ENCODE data around the gene ERBB4.
"Not testable (repeated sequence)": the region's sequence is repeated elsewhere in the genome, so short reads cannot be mapped to it uniquely, and the experiment has no call there.

ERBB4 gene

DNA sequence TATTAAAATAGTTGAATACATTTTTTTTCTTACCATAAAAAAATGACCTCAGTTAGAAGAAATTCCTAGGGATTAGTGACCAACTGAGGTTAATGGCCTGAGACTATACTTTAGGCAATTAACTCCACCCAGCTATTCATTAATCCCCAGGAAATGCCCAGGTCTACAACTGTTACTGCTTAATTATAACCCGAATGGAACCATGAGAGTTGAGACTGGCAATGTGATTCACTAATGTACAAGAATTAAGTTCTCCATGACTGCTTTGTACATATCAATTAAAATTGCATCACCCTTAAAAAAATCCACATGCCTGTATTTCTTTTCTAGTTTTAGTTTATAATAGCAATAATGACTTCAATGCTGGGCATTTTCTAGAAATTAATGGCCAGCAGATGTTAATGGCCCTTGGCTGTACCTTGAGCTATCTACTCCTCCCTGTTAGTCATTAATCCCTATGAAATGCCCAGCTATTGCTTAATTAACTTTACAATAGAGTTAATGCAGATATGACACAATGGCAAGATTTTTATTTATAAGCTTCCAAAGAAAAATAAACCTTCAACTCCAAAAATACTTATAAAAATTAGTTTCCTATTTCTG lies 44.1 kb downstream of the ERBB4 start:
- DNase-seq (ENCODE audit: low spot score), result no peak
- Histone ChIP-seq H3K27ac (no peak overlapping the region), H3K4me3 (no peak overlapping the region)
- TF ChIP-seq, protein P1, sequence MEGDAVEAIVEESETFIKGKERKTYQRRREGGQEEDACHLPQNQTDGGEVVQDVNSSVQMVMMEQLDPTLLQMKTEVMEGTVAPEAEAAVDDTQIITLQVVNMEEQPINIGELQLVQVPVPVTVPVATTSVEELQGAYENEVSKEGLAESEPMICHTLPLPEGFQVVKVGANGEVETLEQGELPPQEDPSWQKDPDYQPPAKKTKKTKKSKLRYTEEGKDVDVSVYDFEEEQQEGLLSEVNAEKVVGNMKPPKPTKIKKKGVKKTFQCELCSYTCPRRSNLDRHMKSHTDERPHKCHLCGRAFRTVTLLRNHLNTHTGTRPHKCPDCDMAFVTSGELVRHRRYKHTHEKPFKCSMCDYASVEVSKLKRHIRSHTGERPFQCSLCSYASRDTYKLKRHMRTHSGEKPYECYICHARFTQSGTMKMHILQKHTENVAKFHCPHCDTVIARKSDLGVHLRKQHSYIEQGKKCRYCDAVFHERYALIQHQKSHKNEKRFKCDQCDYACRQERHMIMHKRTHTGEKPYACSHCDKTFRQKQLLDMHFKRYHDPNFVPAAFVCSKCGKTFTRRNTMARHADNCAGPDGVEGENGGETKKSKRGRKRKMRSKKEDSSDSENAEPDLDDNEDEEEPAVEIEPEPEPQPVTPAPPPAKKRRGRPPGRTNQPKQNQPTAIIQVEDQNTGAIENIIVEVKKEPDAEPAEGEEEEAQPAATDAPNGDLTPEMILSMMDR (IDR thresholded peaks at IDR 0.05), result no peak

GRCh38 chr2:212489719-212490346 lies 48.8 kb downstream of the ERBB4 start:
- DNase-seq (ENCODE audit: low spot score), result no peak
- no peak overlapping the region for H3K4me3 ChIP-seq
- no peak overlapping the region for H3K27ac ChIP-seq
- TF ChIP-seq, protein P1 (IDR thresholded peaks at IDR 0.05), result no peak

DNA sequence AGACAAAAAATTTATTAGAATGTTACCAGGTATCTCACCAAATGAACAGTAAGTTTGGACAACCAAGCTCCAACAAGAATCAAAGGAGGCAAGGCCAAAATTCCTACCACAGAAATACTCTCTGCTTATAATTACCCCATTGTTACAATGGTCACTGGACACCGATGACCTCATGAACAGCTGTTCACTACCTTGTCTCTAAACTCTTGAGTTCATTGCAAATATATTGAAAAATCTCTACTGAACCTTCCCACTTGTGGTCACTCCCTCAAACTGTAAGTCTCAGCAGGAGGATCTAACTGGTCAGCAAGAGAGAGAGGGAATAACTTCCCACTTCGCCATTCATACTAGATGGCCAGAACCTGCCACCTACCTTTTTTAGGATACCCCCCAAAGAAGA lies 50.0 kb downstream of the ERBB4 start:
- TF ChIP-seq, protein P1 (IDR thresholded peaks at IDR 0.05), result no peak
- no peak overlapping the region for H3K4me3 ChIP-seq
- H3K27ac ChIP-seq, result no peak overlapping the region
- DNase-seq (ENCODE audit: low spot score), result no peak

DNA sequence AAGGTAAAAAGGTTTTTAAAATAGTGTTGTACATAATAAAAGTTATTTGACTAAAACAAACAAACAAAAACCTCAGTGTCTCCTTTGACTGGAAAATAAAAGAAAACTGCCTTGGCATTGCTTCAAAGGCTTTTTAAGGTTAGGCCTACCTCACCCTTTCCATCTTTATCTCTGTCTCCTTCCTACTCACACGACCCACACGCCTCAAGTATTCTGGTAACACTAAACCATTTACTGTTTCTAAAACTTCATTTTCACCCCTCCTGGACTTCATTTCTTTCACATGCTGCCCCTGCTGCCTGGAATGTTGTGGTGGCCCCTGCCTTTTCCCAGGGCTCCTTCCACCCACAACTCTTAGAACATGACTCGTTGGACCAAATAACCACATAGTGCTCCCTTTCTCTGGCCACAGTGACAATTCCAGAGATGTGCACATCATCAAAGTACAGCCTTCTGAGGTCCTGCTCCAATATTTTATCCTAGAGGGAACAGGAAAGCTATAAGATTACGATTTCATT lies 54.0 kb downstream of the ERBB4 start:
- no peak for DNase-seq (ENCODE audit: low spot score)
- TF ChIP-seq, protein P1 (IDR thresholded peaks at IDR 0.05), result no peak
- H3K27ac ChIP-seq, result no peak overlapping the region
- no peak overlapping the region for H3K4me3 ChIP-seq

GRCh38 chr2:212480447-212480846 lies 58.2 kb downstream of the ERBB4 start:
- DNase-seq (ENCODE audit: low spot score), result no peak
- Histone ChIP-seq H3K4me3 (no peak overlapping the region), H3K27ac (no peak overlapping the region)
- TF ChIP-seq, protein P1 (IDR thresholded peaks at IDR 0.05), result no peak

GRCh38 chr2:212477571-212477970 lies 61.0 kb downstream of the ERBB4 start:
- H3K27ac ChIP-seq, result no peak overlapping the region
- TF ChIP-seq, protein P1 (IDR thresholded peaks at IDR 0.05), result no peak
- H3K4me3 ChIP-seq, result no peak overlapping the region
- DNase-seq (ENCODE audit: low spot score), result no peak

- Histone ChIP-seq H3K27ac (no peak overlapping the region), H3K4me3 (no peak overlapping the region)
- TF ChIP-seq, protein P1 (IDR thresholded peaks at IDR 0.05), result no peak
- DNase-seq (ENCODE audit: low spot score), result no peak
Measured at GRCh38 chr2:212473211-212473610, 65.4 kb downstream of the ERBB4 start.

- DNase-seq (ENCODE audit: low spot score); H3K27ac ChIP-seq; H3K4me3 ChIP-seq: not testable (repeated sequence)
Measured at GRCh38 chr2:212467551-212467950, 71.1 kb downstream of the ERBB4 start.
